K562 treated with DMSO at 1 percent for 24 hours (cell line): ENCODE data around the gene MMP19. TPM values are rescaled to one million over a fixed set of nuclear protein-coding genes. Genes with fewer than 3 reads are reported as not detected.

Experiments used
- total RNA-seq: library from RNA; unstranded; fragments of 300-600 nt; gene quantifications from 2 replicates; pipeline ENCODE4 v1.2.3, GENCODE V29; 2022; ENCODE audit warnings: low read depth; ENCODE audit not compliant: insufficient read depth

MMP19 gene, protein sequence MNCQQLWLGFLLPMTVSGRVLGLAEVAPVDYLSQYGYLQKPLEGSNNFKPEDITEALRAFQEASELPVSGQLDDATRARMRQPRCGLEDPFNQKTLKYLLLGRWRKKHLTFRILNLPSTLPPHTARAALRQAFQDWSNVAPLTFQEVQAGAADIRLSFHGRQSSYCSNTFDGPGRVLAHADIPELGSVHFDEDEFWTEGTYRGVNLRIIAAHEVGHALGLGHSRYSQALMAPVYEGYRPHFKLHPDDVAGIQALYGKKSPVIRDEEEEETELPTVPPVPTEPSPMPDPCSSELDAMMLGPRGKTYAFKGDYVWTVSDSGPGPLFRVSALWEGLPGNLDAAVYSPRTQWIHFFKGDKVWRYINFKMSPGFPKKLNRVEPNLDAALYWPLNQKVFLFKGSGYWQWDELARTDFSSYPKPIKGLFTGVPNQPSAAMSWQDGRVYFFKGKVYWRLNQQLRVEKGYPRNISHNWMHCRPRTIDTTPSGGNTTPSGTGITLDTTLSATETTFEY
- total RNA-seq = 1.0 and 1.6 TPM in 2 replicates

DNA sequence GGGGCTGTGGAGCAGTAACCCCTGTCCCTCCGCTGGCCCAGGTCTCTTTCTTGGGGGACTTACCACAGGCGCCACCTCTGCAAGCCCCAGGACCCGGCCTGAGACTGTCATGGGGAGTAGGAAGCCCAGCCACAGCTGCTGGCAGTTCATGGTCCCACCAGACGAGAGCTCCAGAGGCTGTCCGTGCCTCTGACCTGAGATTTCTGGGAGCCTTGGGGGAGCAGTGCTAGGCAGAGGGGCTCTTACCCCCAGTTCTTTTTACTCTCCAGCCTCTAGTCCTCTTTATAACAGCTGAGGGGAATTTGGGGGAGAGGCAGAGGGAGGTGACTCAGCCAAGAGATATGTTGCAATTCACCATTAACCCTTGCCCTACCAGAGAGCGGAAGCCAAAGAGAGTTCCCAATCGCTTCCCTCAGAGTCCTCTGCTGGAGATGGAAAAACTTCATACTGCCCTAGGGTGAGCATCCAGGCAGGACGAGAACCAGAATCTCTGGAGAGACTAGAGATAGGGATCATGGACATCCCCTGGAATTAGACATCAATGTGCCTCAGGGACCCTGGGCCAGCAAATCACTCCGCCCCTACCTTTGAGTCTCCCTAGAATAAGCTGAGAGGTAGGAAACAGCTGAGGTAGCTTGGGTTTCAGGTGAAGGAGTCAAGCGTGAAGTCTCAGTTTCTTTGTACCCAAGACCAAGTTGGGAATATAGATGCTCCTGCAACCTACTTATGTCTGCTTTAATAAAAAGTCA, at the start of gene MMP19:
Gene MMP19 (minus strand): TSS at position 256 of the 749 bp plus-strand sequence. CDS start 106 bp downstream, at position 150.

DNA sequence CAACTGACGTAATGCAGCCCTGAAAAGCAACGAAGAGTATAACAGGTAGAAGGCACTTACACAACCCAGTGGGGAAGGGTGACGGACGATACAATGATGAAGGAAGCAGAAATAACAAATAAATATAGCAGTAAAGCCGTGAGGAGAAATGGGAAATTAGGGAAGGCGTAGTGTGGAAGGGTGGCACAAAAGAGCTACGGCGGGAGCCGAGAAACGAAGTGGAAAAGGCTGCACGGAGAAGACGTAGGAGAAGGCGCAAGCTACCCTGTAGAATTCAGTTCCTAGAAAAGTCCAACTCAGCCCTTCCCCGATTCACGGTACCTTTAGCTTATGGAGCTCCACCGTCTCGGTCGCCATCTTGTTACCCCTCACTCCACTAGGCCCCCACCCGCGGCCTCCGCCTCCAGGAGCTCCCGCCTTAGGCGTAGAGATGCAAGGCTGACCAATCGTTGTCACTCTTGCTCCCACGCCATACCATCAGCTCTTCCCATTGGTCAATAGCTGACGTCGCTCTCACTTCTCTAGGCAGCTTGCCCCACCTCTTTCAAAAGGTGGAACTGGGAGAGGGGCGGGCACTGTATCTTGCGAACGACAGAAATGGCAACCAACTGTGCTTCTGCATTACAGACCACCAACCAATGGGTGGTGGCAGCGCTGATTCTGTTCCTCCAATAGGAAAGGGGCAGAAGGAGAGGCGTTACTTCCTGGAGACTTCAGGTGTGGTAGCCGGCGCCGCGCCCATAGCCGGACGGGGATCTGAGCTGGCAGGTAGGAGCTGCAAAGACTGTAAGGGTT, 25.2 kb downstream of the MMP19 start, which contains the start of the genes ORMDL2 and SARNP:
Gene ORMDL2 (plus strand): TSS at position 697 of the 795 bp plus-strand sequence. CDS start 959 bp downstream, outside the sequence.
Gene SARNP (minus strand): TSS at position 380 of the 795 bp plus-strand sequence. CDS start 23 bp downstream, at position 357.

Other genes starting within 250 kb of the MMP19 start
- not detected in 2 replicates for gene OR10P1, start 206.0 kb downstream of the MMP19 start, total RNA-seq
- 2.1 and 3.6 TPM in 2 replicates for gene ITGA7, start 135.0 kb downstream of the MMP19 start, total RNA-seq
- 117 and 124 TPM in 2 replicates for gene BLOC1S1, start 126.9 kb downstream of the MMP19 start, total RNA-seq
- 2.8 and 3.7 TPM in 2 replicates for gene RDH5, start 122.5 kb downstream of the MMP19 start, total RNA-seq
- 937 and 946 TPM in 2 replicates for gene CD63, start 113.9 kb downstream of the MMP19 start, total RNA-seq
- 11.2 and 15.9 TPM in 2 replicates for gene GDF11, start 99.8 kb downstream of the MMP19 start, total RNA-seq
- 69.0 and 84.4 TPM in 2 replicates for gene SARNP, start 25.2 kb downstream of the MMP19 start, total RNA-seq
- 29.6 and 36.3 TPM in 2 replicates for gene ORMDL2, start 24.9 kb downstream of the MMP19 start, total RNA-seq
- gene DNAJC14, start 13.3 kb downstream of the MMP19 start, total RNA-seq = 22.0 and 22.8 TPM in 2 replicates
- 37.1 and 38.3 TPM in 2 replicates for gene PYM1, start 85.0 kb upstream of the MMP19 start, total RNA-seq
- gene DGKA, start 88.2 kb upstream of the MMP19 start, total RNA-seq = 12.2 and 12.7 TPM in 2 replicates
- gene PMEL, start 123.1 kb upstream of the MMP19 start, total RNA-seq = 1.4 and 2.7 TPM in 2 replicates
- gene CDK2, start 123.9 kb upstream of the MMP19 start, total RNA-seq = 90.4 and 99.9 TPM in 2 replicates
- 33.4 and 45.9 TPM in 2 replicates for gene RAB5B, start 131.1 kb upstream of the MMP19 start, total RNA-seq
- gene SUOX, start 154.3 kb upstream of the MMP19 start, total RNA-seq = 41.6 and 44.3 TPM in 2 replicates
- gene IKZF4, start 178.1 kb upstream of the MMP19 start, total RNA-seq = 26.2 and 31.1 TPM in 2 replicates
- gene RPS26, start 199.0 kb upstream of the MMP19 start, total RNA-seq = 352 and 367 TPM in 2 replicates
- 6.3 TPM in 2 replicates for gene ERBB3, start 237.2 kb upstream of the MMP19 start, total RNA-seq